ENCODE measurements around the gene CEP350. TPM values are rescaled to one million over a fixed set of nuclear protein-coding genes. Genes with fewer than 3 reads are reported as not detected.

The CEP350 gene
- total RNA-seq, 1 experiment from 2014 or later = 42.2 TPM

DNA sequence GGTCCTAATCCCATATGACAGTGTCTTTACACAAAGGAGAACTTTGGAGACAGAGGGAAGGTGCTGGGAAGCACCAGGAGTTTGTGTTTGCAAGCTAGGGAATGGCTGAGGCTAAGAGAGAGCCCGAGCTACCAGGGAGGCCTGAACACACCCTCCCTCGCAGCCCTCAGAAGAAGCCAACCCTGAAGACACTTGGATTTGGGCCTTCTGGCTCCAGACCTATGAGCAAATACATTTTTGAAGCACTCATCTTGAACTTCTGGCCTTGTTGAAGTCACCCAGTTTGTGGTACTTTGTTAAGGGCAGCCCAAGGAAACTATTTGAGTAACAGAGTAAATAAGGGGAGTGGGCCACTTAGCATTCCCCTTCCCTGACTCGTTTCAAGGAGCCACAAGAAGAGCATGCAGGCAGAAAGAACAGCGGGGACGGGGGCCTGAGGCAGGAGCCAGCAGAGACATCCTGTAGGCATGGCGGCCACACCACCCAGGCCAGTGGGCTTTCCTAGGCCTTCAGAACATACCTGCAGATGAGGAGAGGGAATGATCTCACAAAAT, 186.8 kb downstream of the CEP350 start:
- DNase-seq (ENCODE audit: low spot score) = no peak
- intact Hi-C loops (cut with micrococcal nuclease; ENCODE audit: unreplicated experiment) = no loop called here
- no peaks in the 10 kb centered on the region for H3K36me3 ChIP-seq (ENCODE audit: insufficient read depth, low read length, poor library complexity, severe bottlenecking)
- peaks cover 6% of the 10 kb centered on the region for H3K9me3 ChIP-seq (ENCODE audit: low read depth, low read length, poor library complexity, severe bottlenecking)
- ChIA-PET POLR2A (ENCODE audit: low non-redundant PET) (no interaction called here), CTCF (no interaction called here)
- no peak overlapping the region for H3K27ac ChIP-seq (ENCODE audit: low read depth, low read length, poor library complexity, severe bottlenecking)
- TF ChIP-seq EZH2 (IDR thresholded peaks at IDR 0.05; ENCODE audit: borderline replicate concordance, low read depth, low read length, poor library complexity, severe bottlenecking) = no peak
- TF ChIP-seq, protein P1, sequence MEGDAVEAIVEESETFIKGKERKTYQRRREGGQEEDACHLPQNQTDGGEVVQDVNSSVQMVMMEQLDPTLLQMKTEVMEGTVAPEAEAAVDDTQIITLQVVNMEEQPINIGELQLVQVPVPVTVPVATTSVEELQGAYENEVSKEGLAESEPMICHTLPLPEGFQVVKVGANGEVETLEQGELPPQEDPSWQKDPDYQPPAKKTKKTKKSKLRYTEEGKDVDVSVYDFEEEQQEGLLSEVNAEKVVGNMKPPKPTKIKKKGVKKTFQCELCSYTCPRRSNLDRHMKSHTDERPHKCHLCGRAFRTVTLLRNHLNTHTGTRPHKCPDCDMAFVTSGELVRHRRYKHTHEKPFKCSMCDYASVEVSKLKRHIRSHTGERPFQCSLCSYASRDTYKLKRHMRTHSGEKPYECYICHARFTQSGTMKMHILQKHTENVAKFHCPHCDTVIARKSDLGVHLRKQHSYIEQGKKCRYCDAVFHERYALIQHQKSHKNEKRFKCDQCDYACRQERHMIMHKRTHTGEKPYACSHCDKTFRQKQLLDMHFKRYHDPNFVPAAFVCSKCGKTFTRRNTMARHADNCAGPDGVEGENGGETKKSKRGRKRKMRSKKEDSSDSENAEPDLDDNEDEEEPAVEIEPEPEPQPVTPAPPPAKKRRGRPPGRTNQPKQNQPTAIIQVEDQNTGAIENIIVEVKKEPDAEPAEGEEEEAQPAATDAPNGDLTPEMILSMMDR (conservative IDR thresholded peaks at IDR 0.05; ENCODE audit: low read depth, low read length) = no peak
- no peaks in the 10 kb centered on the region for H3K4me1 ChIP-seq (ENCODE audit: insufficient read depth, low read length, poor library complexity, severe bottlenecking)
- H3K4me3 ChIP-seq (ENCODE audit: low read depth, low read length, poor library complexity, severe bottlenecking) = no peak overlapping the region
- no TSS peak for BruUV-seq (replicated peaks)
- no peaks in the 10 kb centered on the region for H3K27me3 ChIP-seq (replicated peaks; ENCODE audit: insufficient read depth, low read depth, low read length, poor library complexity)

DNA sequence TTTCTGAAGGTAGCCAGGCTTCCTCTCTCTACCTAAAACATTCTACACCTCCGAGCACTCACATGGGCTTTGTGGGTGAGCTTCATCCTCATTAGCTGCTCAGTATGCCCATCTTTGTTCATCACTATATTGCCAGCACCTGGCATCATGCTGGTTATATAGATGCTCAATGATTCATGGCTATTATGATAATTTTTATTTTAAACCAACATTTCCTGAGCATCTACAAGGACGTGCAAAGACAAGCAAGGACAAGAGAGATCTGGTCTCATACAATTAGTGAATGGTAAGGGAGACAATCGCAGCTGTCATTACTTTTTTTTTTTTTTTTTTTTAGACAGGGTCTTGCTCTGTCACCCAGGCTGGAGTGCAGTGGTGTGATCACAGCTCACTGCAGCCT, 188.7 kb downstream of the CEP350 start:
- no peaks in the 10 kb centered on the region for H3K4me1 ChIP-seq (ENCODE audit: insufficient read depth, low read length, poor library complexity, severe bottlenecking)
- intact Hi-C loops (cut with micrococcal nuclease; ENCODE audit: unreplicated experiment) = no loop called here
- CTCF ChIA-PET = no interaction called here
- POLR2A ChIA-PET (ENCODE audit: low non-redundant PET) = no interaction called here
- no peak overlapping the region for H3K4me3 ChIP-seq (ENCODE audit: low read depth, low read length, poor library complexity, severe bottlenecking)
- DNase-seq (ENCODE audit: low spot score) = no peak
- H3K27me3 ChIP-seq (replicated peaks; ENCODE audit: insufficient read depth, low read depth, low read length, poor library complexity) = no peaks in the 10 kb centered on the region
- no peak overlapping the region for H3K27ac ChIP-seq (ENCODE audit: low read depth, low read length, poor library complexity, severe bottlenecking)
- H3K36me3 ChIP-seq (ENCODE audit: insufficient read depth, low read length, poor library complexity, severe bottlenecking) = no peaks in the 10 kb centered on the region
- no peaks in the 10 kb centered on the region for H3K9me3 ChIP-seq (ENCODE audit: low read depth, low read length, poor library complexity, severe bottlenecking)
- no TSS peak for BruUV-seq (replicated peaks)
- TF ChIP-seq, protein P1 (conservative IDR thresholded peaks at IDR 0.05; ENCODE audit: low read depth, low read length) = no peak
- TF ChIP-seq EZH2 (IDR thresholded peaks at IDR 0.05; ENCODE audit: borderline replicate concordance, low read depth, low read length, poor library complexity, severe bottlenecking) = no peak

DNA sequence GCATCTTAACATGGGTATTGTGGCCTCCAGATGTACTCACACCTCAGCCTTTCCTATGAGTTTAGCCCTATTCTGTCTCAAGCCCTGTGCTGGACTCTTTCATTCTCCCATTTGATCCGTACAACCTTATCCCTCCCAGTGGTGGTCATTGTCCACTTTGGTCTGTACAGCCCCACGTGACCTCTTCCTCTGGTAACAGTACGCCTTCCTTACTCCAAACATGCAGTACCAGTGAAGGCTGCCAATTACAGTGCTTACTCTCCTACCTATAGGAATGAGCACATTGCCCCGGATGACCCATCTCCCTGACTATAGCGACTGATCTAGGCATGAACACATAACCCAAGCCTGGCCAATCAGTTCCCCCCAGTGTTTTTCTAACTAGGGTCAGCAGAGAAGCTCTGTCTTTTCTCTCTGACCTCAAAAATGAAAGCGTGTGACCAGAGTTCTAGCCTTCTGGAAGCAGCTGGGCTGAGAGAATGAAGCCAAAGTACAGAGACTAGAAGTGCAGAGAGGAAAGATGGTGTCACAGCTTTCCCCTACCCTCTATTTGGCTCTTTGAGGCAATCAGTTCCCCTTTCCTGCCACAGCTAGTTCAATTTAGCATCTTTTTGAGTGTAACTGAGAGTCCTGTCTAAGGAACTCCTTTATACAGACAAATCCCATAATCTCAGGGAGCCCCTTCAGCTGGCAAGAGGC, 190.2 kb downstream of the CEP350 start:
- DNase-seq (ENCODE audit: low spot score) = no peak
- no peak overlapping the region for H3K27ac ChIP-seq (ENCODE audit: low read depth, low read length, poor library complexity, severe bottlenecking)
- H3K9me3 ChIP-seq (ENCODE audit: low read depth, low read length, poor library complexity, severe bottlenecking) = no peaks in the 10 kb centered on the region
- H3K4me1 ChIP-seq (ENCODE audit: insufficient read depth, low read length, poor library complexity, severe bottlenecking) = no peaks in the 10 kb centered on the region
- intact Hi-C loops (cut with micrococcal nuclease; ENCODE audit: unreplicated experiment) = no loop called here
- H3K27me3 ChIP-seq (replicated peaks; ENCODE audit: insufficient read depth, low read depth, low read length, poor library complexity) = no peaks in the 10 kb centered on the region
- H3K4me3 ChIP-seq (ENCODE audit: low read depth, low read length, poor library complexity, severe bottlenecking) = no peak overlapping the region
- TF ChIP-seq, protein P1 (conservative IDR thresholded peaks at IDR 0.05; ENCODE audit: low read depth, low read length) = no peak
- TF ChIP-seq EZH2 (IDR thresholded peaks at IDR 0.05; ENCODE audit: borderline replicate concordance, low read depth, low read length, poor library complexity, severe bottlenecking) = no peak
- H3K36me3 ChIP-seq (ENCODE audit: insufficient read depth, low read length, poor library complexity, severe bottlenecking) = no peaks in the 10 kb centered on the region
- ChIA-PET POLR2A (ENCODE audit: low non-redundant PET) (no interaction called here), CTCF (no interaction called here)
- no TSS peak for BruUV-seq (replicated peaks)
